Stimulated activated CD4-positive, alpha-beta T cell treated with anti-CD3 and anti-CD28 coated beads, TNF-alpha, amount 100 ng/mL, for 24 hours (primary cell): ENCODE data around the gene RNU6-9.

ENCODE experiments used
- DNase-seq, 3 experiments: peaks; one replicate each; pipeline ENCODE4 v3.0.0-alpha.2; 2020; ENCODE audit warnings: low read depth in 3 of 3

RNU6-9 gene

GRCh38 chr19:917323-918151 lies 24.3 kb downstream of the RNU6-9 start, which contains the start of gene KISS1R:
TSS of gene KISS1R (plus strand) at chr19:917333. CDS start at chr19:917503, 170 bp downstream.
- peak in 1 of 3 experiments; percentile 50 for DNase-seq

GRCh38 chr19:918152-918437 lies 24.8 kb downstream of the RNU6-9 start:
- DNase-seq: no peak

GRCh38 chr19:918481-919198 lies 25.4 kb downstream of the RNU6-9 start:
- DNase-seq: peak in 1 of 3 experiments; percentile 63

- DNase-seq: peak in 1 of 3 experiments; percentile 58
Measured at GRCh38 chr19:919199-920050, 26.1 kb downstream of the RNU6-9 start.

- peak in 2 of 3 experiments; percentile 40 to 70 for DNase-seq
Measured at GRCh38 chr19:920051-920864, 27.0 kb downstream of the RNU6-9 start.

GRCh38 chr19:924553-925086 lies 31.3 kb downstream of the RNU6-9 start:
- peak in 1 of 3 experiments; percentile 43 for DNase-seq

- DNase-seq: peak in 1 of 3 experiments; percentile 64
Measured at GRCh38 chr19:925087-925525, 31.8 kb downstream of the RNU6-9 start.

- DNase-seq: peak in 2 of 3 experiments; percentile 58 to 74
Measured at GRCh38 chr19:925526-926322, 32.4 kb downstream of the RNU6-9 start, which contains the start of gene ARID3A. TSS of gene ARID3A (plus strand) at chr19:926035. CDS start at chr19:929529, 3,494 bp downstream.

GRCh38 chr19:926323-926588 lies 33.0 kb downstream of the RNU6-9 start:
- DNase-seq: no peak

- DNase-seq: peak in 1 of 3 experiments; percentile 66
Measured at GRCh38 chr19:926589-927350, 33.5 kb downstream of the RNU6-9 start.

GRCh38 chr19:927351-927779 lies 34.1 kb downstream of the RNU6-9 start:
- no peak for DNase-seq

- no peak for DNase-seq
Measured at GRCh38 chr19:927780-928401, 34.6 kb downstream of the RNU6-9 start.

GRCh38 chr19:928471-929202 lies 35.4 kb downstream of the RNU6-9 start:
- DNase-seq: no peak

- no peak for DNase-seq
Measured at GRCh38 chr19:929203-929890, 36.1 kb downstream of the RNU6-9 start.

- no peak for DNase-seq
Measured at GRCh38 chr19:929891-930258, 36.6 kb downstream of the RNU6-9 start.

- DNase-seq: no peak
Measured at GRCh38 chr19:931860-932647, 38.8 kb downstream of the RNU6-9 start.
